Endothelial cell of umbilical vein (primary cell): Measurements from ENCODE around the gene TENT4B. TPM values are rescaled to one million over a fixed set of nuclear protein-coding genes. Genes with fewer than 3 reads are reported as not detected.

ENCODE experiments used
- BruUV-seq: library from RNA; stranded (reverse); fragments of 400-500 nt; replicated peaks from 2 replicates; lab custom pipeline; 2021; lab: Mats Ljungman, UMichigan
- CTCF ChIA-PET: fragments of 300-600, 350-600 bp; sonication (Branson Sonifier 250); formaldehyde crosslinking; loops from one replicate; lab custom pipeline; 2021; ENCODE audit warnings: antibody characterized with exemption, inconsistent platforms; lab: Charles Lee
- POLR2A ChIA-PET: fragments of 300-600, 350-600 bp; sonication (Branson Sonifier 250); formaldehyde crosslinking; loops from one replicate; lab custom pipeline; 2021; ENCODE audit warnings: antibody characterized with exemption, inconsistent platforms; lab: Charles Lee
- DNase-seq: peaks from one replicate; pipeline ENCODE4 v3.0.0-alpha.2; 2011; ENCODE audit warnings: low read depth, low spot score
- FAIRE-seq: peaks from 2 replicates; lab custom pipeline; 2011; peaks lifted over from hg19 to GRCh38; lab: Jason Lieb, UNC
- H2AFZ ChIP-seq: 2 replicates; pipeline ENCODE4 v1.6.0; 2012; ENCODE audit warnings: low read depth, low read length, control low read depth, inconsistent platforms
- H3K27ac ChIP-seq: 2 replicates; pipeline ENCODE4 v1.5.1; 2011; ENCODE audit warnings: low read depth, mild to moderate bottlenecking, control low read depth, low read length, moderate library complexity; ENCODE audit not compliant: insufficient read depth
- H3K27me3 ChIP-seq, 2 experiments: 2 replicates each; pipeline versions ENCODE4 v1.6.0 to v1.6.1; 2011; ENCODE audit warnings: low read length in 2 of 2, mixed read lengths in 1 of 2; ENCODE audit not compliant: control insufficient read depth in 2 of 2, insufficient read depth in 2 of 2
- H3K36me3 ChIP-seq, 2 experiments: 2 replicates in 1 of 2; 3 replicates in 1 of 2; pipeline ENCODE4 v1.5.1; 2011; ENCODE audit warnings: low read length in 2 of 2, mild to moderate bottlenecking in 1 of 2, moderate library complexity in 1 of 2; ENCODE audit not compliant: control insufficient read depth in 2 of 2, insufficient read depth in 2 of 2; ENCODE audit errors: extremely low read depth in 1 of 2
- H3K4me1 ChIP-seq: 3 replicates; pipeline ENCODE4 v1.5.1; 2011; ENCODE audit warnings: mild to moderate bottlenecking, low read length; ENCODE audit not compliant: control insufficient read depth, insufficient read depth; ENCODE audit errors: extremely low read depth
- H3K4me2 ChIP-seq: 2 replicates; pipeline ENCODE4 v1.6.1; 2011; ENCODE audit warnings: low read length, control low read depth, mixed read lengths; ENCODE audit not compliant: insufficient read depth
- H3K4me3 ChIP-seq, 3 experiments: fragments of 200-600 bp in 1 of 3; sonication (generic), shearing (Covaris generic) in 1 of 3; replicated peaks in 1 of 3; 2 replicates each; pipeline ENCODE4 v1.5.1; 2011 to 2016; ENCODE audit warnings: control low read depth in 3 of 3, low read length in 3 of 3, mild to moderate bottlenecking in 2 of 3, inconsistent platforms in 1 of 3, low read depth in 1 of 3, moderate library complexity in 1 of 3; ENCODE audit not compliant: insufficient read depth in 1 of 3
- H3K79me2 ChIP-seq: 2 replicates; pipeline ENCODE4 v1.6.0; 2012; ENCODE audit warnings: low read length, inconsistent platforms; ENCODE audit not compliant: control insufficient read depth, insufficient read depth
- H3K9ac ChIP-seq: replicated peaks from 2 replicates; pipeline ENCODE3; 2011; ENCODE audit warnings: low read length, control low read depth; ENCODE audit not compliant: insufficient read depth; ENCODE audit errors: extremely low read depth
- H3K9me1 ChIP-seq: replicated peaks from 3 replicates; pipeline ENCODE4 v1.6.0; 2011; ENCODE audit warnings: mild to moderate bottlenecking, low read length; ENCODE audit not compliant: control insufficient read depth, insufficient read depth; ENCODE audit errors: extremely low read depth
- H3K9me3 ChIP-seq: replicated peaks from 2 replicates; pipeline ENCODE4 v1.5.1; 2012; ENCODE audit warnings: low read length, inconsistent platforms; ENCODE audit not compliant: control insufficient read depth, insufficient read depth
- H4K20me1 ChIP-seq: replicated peaks from 2 replicates; pipeline ENCODE3; 2011; ENCODE audit warnings: mild to moderate bottlenecking, low read length; ENCODE audit not compliant: control insufficient read depth, insufficient read depth; ENCODE audit errors: extremely low read depth
- EZH2 ChIP-seq: IDR thresholded peaks from 2 replicates; pipeline ENCODE4 v1.6.1; 2012; ENCODE audit warnings: borderline replicate concordance, low read depth, mild to moderate bottlenecking, moderate library complexity, low read length, inconsistent platforms; ENCODE audit not compliant: severe bottlenecking
- FOS ChIP-seq: IDR thresholded peaks from 2 replicates; pipeline ENCODE4 v1.6.1; 2011; ENCODE audit warnings: mild to moderate bottlenecking, low read length, moderate library complexity, borderline replicate concordance; ENCODE audit not compliant: insufficient read depth
- GATA2 ChIP-seq: IDR thresholded peaks from 2 replicates; pipeline ENCODE4 v1.7.0; 2011; ENCODE audit warnings: low read depth, mild to moderate bottlenecking, moderate library complexity, mixed read lengths, low read length; ENCODE audit not compliant: insufficient read length, insufficient read depth
- JUN ChIP-seq: IDR thresholded peaks from 2 replicates; pipeline ENCODE4 v1.6.1; 2011; ENCODE audit warnings: borderline replicate concordance, low read depth; ENCODE audit not compliant: insufficient read length, insufficient read depth
- MYC ChIP-seq: IDR thresholded peaks from one replicate; pipeline ENCODE4 v1.6.1; 2011; ENCODE audit warnings: mild to moderate bottlenecking, low read depth, low read length
- POLR2A ChIP-seq: IDR thresholded peaks from 2 replicates; pipeline ENCODE4 v1.6.1; 2012; ENCODE audit warnings: low read depth, mild to moderate bottlenecking, control low read depth, low read length
- POLR2AphosphoS5 ChIP-seq: IDR thresholded peaks from 2 replicates; pipeline ENCODE4 v1.6.1; 2012; ENCODE audit warnings: low read depth, mild to moderate bottlenecking, control low read depth, low read length, moderate library complexity; ENCODE audit not compliant: insufficient read depth
- dilution Hi-C: fragments of 300-500 bp; cut with MboI; formaldehyde crosslinking; loops from one replicate; pipeline ENCODE4 v1.15.0; 2019; ENCODE audit warnings: low sequenced_read_pairs; ENCODE audit not compliant: extremely low pct_ligation_motif_present
- intact Hi-C: fragments of 100-400 bp; cut with micrococcal nuclease; formaldehyde crosslinking; loops from one replicate; pipeline ENCODE4 v1.10.0; 2022
- polyA plus RNA-seq, 4 experiments: library from polyadenylated mRNA; depleted of rRNA in 3 of 4; stranded (reverse) in 3 of 4; unstranded in 1 of 4; fragments of >200 nt; gene quantifications; 2 replicates each; pipeline versions ENCODE4 v1.2.1 to v1.2.3, GENCODE V29; 2011 to 2012; ENCODE audit warnings: missing spikeins in 1 of 4
- total RNA-seq: library from RNA; stranded (reverse); gene quantifications from 2 replicates; pipeline ENCODE4 v1.2.3, GENCODE V29; 2021
- TF ChIP-seq, protein P1 (sequence below), 2 donors: IDR thresholded peaks; 1 replicate in 1 of 2; 2 replicates in 1 of 2; pipeline ENCODE4 v1.5.1; 2011; ENCODE audit warnings: low read length in 2 of 2, mild to moderate bottlenecking in 2 of 2, moderate library complexity in 2 of 2, control low read depth in 1 of 2, inconsistent platforms in 1 of 2, low read depth in 1 of 2; ENCODE audit not compliant: insufficient read depth in 1 of 2; ENCODE audit errors: extremely low read depth in 1 of 2
- TF ChIP-seq, protein P2 (sequence below): IDR thresholded peaks from 2 replicates; pipeline ENCODE4 v1.6.1; 2011; ENCODE audit not compliant: insufficient read depth, insufficient read length

TENT4B gene
- total and polyA plus RNA-seq, 2 donors (not counting 3 experiments of a cell fraction or from before 2014, with no cell fraction given), result 4.2 to 13.1 TPM

GRCh38 chr16:50246299-50247122, 93.4 kb downstream of the TENT4B start:
- H3K9me3 ChIP-seq, result no peaks in the 10 kb centered on the region
- peak overlapping the region; percentile 91 for H2AFZ ChIP-seq
- peaks cover 0 to 2% of the 10 kb centered on the region in 2 experiments for H3K27me3 ChIP-seq
- peak overlapping the region; percentile 46 for H3K9ac ChIP-seq
- H3K27ac ChIP-seq, result no peak overlapping the region
- H3K4me2 ChIP-seq, result peak overlapping the region; percentile 62
- intact Hi-C loops, result loop anchor here (2.0 kb wide), 1 partner anchor 66 kb away; no protein-coding TSS in a partner anchor
- CTCF ChIA-PET, result interaction anchor here (1.2 to 2.3 kb wide), 5 partner anchors 8 to 419 kb away, joined by 3 to 14 read pairs (median 11); partner anchors contain the start of gene HEATR3
- H4K20me1 ChIP-seq, result no peaks in the 10 kb centered on the region
- peaks cover 9% of the 10 kb centered on the region for H3K4me1 ChIP-seq
- dilution Hi-C loops, result no loop called here
- no peaks in the 10 kb centered on the region for H3K36me3 ChIP-seq
- no TSS peak for BruUV-seq
- H3K9me1 ChIP-seq, result no peaks in the 10 kb centered on the region
- peak overlapping the region; percentile 46 to 79 (median 64) for H3K4me3 ChIP-seq
- DNase-seq (no peak), FAIRE-seq (no peak)
- TF ChIP-seq GATA2, result no peak
- TF ChIP-seq, protein P1, sequence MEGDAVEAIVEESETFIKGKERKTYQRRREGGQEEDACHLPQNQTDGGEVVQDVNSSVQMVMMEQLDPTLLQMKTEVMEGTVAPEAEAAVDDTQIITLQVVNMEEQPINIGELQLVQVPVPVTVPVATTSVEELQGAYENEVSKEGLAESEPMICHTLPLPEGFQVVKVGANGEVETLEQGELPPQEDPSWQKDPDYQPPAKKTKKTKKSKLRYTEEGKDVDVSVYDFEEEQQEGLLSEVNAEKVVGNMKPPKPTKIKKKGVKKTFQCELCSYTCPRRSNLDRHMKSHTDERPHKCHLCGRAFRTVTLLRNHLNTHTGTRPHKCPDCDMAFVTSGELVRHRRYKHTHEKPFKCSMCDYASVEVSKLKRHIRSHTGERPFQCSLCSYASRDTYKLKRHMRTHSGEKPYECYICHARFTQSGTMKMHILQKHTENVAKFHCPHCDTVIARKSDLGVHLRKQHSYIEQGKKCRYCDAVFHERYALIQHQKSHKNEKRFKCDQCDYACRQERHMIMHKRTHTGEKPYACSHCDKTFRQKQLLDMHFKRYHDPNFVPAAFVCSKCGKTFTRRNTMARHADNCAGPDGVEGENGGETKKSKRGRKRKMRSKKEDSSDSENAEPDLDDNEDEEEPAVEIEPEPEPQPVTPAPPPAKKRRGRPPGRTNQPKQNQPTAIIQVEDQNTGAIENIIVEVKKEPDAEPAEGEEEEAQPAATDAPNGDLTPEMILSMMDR (IDR thresholded peaks at IDR 0.05; ENCODE audit: extremely low read depth in 1 of 2, insufficient read depth in 1 of 2, low read depth in 1 of 2, low read length in 2 of 2), result no peak
- TF ChIP-seq MYC, result no peak
- no peak for TF ChIP-seq EZH2
- no peak for TF ChIP-seq JUN
- no peak for TF ChIP-seq POLR2AphosphoS5
- TF ChIP-seq, protein P2, sequence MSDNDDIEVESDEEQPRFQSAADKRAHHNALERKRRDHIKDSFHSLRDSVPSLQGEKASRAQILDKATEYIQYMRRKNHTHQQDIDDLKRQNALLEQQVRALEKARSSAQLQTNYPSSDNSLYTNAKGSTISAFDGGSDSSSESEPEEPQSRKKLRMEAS, result no peak
- TF ChIP-seq POLR2A, result no peak
- no peak for TF ChIP-seq FOS
- POLR2A ChIA-PET, result no interaction called here
- H3K79me2 ChIP-seq, result no peaks in the 10 kb centered on the region
